Left ventricle myocardium inferior (tissue), 1 donor: Measurements from ENCODE around the gene MPPED2. TPM values are rescaled to one million over a fixed set of nuclear protein-coding genes. Genes with fewer than 3 reads are reported as not detected.

Source experiments
- DNase-seq: peaks from one replicate; pipeline ENCODE4 v3.0.0-alpha.2; 2020
- H3K27ac ChIP-seq: fragments of 200-600 bp; replicated peaks from 2 replicates; pipeline ENCODE4 v1.8.0; 2021
- H3K27me3 ChIP-seq: fragments of 200-600 bp; 2 replicates; pipeline ENCODE4 v1.8.0; 2021; ENCODE audit warnings: low read depth
- H3K36me3 ChIP-seq: fragments of 200-600 bp; 2 replicates; pipeline ENCODE4 v1.8.0; 2021
- H3K4me1 ChIP-seq: fragments of 200-600 bp; 2 replicates; pipeline ENCODE4 v1.8.0; 2021
- H3K4me3 ChIP-seq: fragments of 200-600 bp; 2 replicates; pipeline ENCODE4 v1.8.0; 2021; ENCODE audit warnings: mild to moderate bottlenecking, moderate library complexity
- H3K9me3 ChIP-seq: fragments of 200-600 bp; replicated peaks from 2 replicates; pipeline ENCODE4 v1.8.0; 2021
- intact Hi-C: fragments of 100-400 bp; cut with micrococcal nuclease; formaldehyde crosslinking; loops from one replicate; pipeline ENCODE4 v1.11.0; 2022
- total RNA-seq: library from RNA; stranded (reverse); fragmentation: NEBNext Ultra II Directional; extraction: Animal tissue kit (Norgen Biotek cat#: 25700); gene quantifications from one replicate; pipeline ENCODE4 v1.2.1, GENCODE V29; 2021
- TF ChIP-seq, protein P1 (sequence below): fragments of 200-600 bp; IDR thresholded peaks from 2 replicates; pipeline ENCODE4 v1.8.0; 2021; ENCODE audit warnings: antibody characterized with exemption, mild to moderate bottlenecking, borderline replicate concordance
- donor health status: DM: no; HTN: yes; CAD: no; lungs with severe emphysema.

Gene MPPED2
- total RNA-seq, 1 donor from 2014 or later: 10.8 TPM

DNA sequence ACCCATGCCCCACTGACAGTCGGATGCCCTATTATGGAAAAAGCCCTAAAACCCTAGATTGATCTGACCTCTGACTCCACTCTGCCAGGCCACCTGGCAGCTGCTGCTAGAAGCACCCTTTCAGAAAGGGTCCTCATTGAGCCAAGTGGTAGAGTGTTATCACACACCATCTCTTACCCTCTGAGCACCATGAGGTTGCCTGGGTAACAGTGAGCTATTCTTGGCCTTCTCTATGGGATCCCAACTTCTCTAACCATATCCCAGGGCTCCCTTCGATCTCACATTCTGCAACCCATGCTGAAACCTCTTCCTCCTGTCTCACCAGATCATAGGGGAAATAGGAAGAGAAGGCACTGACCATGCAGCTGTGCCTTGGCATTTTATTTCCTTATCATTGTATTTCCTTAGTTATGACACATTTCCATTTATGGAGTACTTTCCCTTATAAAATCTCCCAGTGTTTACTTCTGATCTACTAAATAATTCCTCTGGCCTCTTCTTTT, 52.7 kb downstream of the MPPED2 start:
- intact Hi-C loops: no loop called here
- no peak for DNase-seq
- H3K4me1 ChIP-seq: peaks cover 21% of the 10 kb centered on the region
- TF ChIP-seq, protein P1, sequence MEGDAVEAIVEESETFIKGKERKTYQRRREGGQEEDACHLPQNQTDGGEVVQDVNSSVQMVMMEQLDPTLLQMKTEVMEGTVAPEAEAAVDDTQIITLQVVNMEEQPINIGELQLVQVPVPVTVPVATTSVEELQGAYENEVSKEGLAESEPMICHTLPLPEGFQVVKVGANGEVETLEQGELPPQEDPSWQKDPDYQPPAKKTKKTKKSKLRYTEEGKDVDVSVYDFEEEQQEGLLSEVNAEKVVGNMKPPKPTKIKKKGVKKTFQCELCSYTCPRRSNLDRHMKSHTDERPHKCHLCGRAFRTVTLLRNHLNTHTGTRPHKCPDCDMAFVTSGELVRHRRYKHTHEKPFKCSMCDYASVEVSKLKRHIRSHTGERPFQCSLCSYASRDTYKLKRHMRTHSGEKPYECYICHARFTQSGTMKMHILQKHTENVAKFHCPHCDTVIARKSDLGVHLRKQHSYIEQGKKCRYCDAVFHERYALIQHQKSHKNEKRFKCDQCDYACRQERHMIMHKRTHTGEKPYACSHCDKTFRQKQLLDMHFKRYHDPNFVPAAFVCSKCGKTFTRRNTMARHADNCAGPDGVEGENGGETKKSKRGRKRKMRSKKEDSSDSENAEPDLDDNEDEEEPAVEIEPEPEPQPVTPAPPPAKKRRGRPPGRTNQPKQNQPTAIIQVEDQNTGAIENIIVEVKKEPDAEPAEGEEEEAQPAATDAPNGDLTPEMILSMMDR: no peak
- H3K27me3 ChIP-seq: no peaks in the 10 kb centered on the region
- H3K27ac ChIP-seq: no peak overlapping the region
- no peaks in the 10 kb centered on the region for H3K9me3 ChIP-seq
- H3K4me3 ChIP-seq: no peak overlapping the region
- H3K36me3 ChIP-seq: no peaks in the 10 kb centered on the region

GRCh38 chr11:30527566-30527965, 58.6 kb downstream of the MPPED2 start:
- intact Hi-C loops: no loop called here
- no peak for DNase-seq
- no peak overlapping the region for H3K4me3 ChIP-seq
- no peaks in the 10 kb centered on the region for H3K36me3 ChIP-seq
- no peaks in the 10 kb centered on the region for H3K9me3 ChIP-seq
- peaks cover 2% of the 10 kb centered on the region for H3K4me1 ChIP-seq
- H3K27me3 ChIP-seq: no peaks in the 10 kb centered on the region
- TF ChIP-seq, protein P1: no peak
- H3K27ac ChIP-seq: no peak overlapping the region

DNA sequence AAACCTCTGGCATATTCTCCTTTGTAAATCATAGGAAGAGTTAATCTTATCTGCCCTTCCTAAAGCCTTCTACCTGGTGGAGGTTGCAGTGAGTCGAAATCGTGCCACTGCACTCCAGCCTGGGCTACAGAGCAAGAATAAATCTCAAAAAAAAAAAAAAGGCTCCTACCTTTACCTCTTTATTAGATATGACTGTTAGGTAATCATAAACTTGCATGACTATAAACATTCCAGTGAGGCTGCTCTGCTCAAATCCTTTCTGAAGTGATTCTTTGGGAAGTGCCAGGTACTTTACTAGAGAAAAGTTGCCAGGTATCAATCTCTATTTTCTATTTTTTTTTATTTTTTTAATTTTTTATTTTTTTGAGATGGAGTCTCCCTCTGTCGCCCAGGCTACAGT, 59.6 kb downstream of the MPPED2 start:
- Histone ChIP-seq H3K27me3 (no peaks in the 10 kb centered on the region), H3K4me3 (no peak overlapping the region), H3K9me3 (no peaks in the 10 kb centered on the region), H3K4me1 (peaks cover 7% of the 10 kb centered on the region), H3K36me3 (no peaks in the 10 kb centered on the region), H3K27ac (no peak overlapping the region)
- no peak for DNase-seq
- intact Hi-C loops: no loop called here
- TF ChIP-seq, protein P1: no peak

GRCh38 chr11:30522536-30523243, 63.5 kb downstream of the MPPED2 start:
- H3K4me1 ChIP-seq: peaks cover 14% of the 10 kb centered on the region
- no peak for DNase-seq
- no peak overlapping the region for H3K4me3 ChIP-seq
- intact Hi-C loops: no loop called here
- TF ChIP-seq, protein P1: no peak
- no peaks in the 10 kb centered on the region for H3K36me3 ChIP-seq
- H3K27me3 ChIP-seq: no peaks in the 10 kb centered on the region
- no peaks in the 10 kb centered on the region for H3K9me3 ChIP-seq
- H3K27ac ChIP-seq: no peak overlapping the region

- H3K27ac ChIP-seq: no peak overlapping the region
- no peak for DNase-seq
- H3K4me3 ChIP-seq: no peak overlapping the region
- no peaks in the 10 kb centered on the region for H3K9me3 ChIP-seq
- TF ChIP-seq, protein P1: no peak
- H3K4me1 ChIP-seq: peaks cover 14% of the 10 kb centered on the region
- H3K36me3 ChIP-seq: no peaks in the 10 kb centered on the region
- H3K27me3 ChIP-seq: no peaks in the 10 kb centered on the region
- intact Hi-C loops: no loop called here
These were observed 64.7 kb downstream of the MPPED2 start for GRCh38 chr11:30521297-30522071.
